ENCODE measurements around the gene KCNC3.

The KCNC3 gene

DNA sequence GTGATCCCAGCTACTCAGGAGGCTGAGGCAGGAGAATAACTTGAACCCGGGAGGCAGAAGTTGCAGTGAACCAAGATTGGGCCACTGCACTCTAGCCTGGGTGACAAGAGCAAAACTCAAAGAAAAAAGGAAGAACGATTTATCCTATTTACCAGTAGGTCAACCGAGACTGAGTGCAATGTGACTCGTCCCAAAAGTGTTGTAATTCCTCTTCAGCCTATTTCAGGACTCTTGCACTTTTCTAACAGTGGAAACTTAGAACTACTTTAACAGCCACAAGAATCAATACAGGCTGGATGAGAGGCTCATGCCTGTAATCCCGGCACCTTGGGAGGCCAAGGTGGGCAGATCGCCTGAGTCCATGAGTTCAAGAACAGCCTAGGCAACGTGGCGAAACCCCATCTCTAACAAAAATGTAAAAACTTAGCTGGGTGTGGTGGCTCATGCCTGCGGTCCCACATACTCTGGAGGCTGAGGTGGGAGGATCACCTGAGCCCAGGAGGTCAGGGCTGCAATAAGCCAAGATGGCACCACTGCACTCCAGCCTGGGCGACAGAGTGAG is 42.8 kb upstream of the KCNC3 start:
- no peaks in the 10 kb centered on the region for H3F3A ChIP-seq (ENCODE audit: insufficient read depth, low read length)
- no peaks in the 10 kb centered on the region for H3K9me2 ChIP-seq (ENCODE audit: low read depth, low read length)
- H3K36me3 ChIP-seq (ENCODE audit: insufficient read depth, low read length) = no peaks in the 10 kb centered on the region
- peaks cover 24% of the 10 kb centered on the region for H3K4me1 ChIP-seq (ENCODE audit: insufficient read depth, low read length, severe bottlenecking)
- H3K79me2 ChIP-seq (ENCODE audit: insufficient read depth, low read length) = no peaks in the 10 kb centered on the region
- H3K9me3 ChIP-seq (ENCODE audit: low read length) = no peaks in the 10 kb centered on the region
- H3K27ac ChIP-seq (ENCODE audit: low read depth, low read length, poor library complexity, severe bottlenecking) = no peak overlapping the region
- H2AFZ ChIP-seq (ENCODE audit: low read length) = no peak overlapping the region
- H4K20me1 ChIP-seq (ENCODE audit: insufficient read depth, low read length) = no peaks in the 10 kb centered on the region
- TF ChIP-seq, protein P1, sequence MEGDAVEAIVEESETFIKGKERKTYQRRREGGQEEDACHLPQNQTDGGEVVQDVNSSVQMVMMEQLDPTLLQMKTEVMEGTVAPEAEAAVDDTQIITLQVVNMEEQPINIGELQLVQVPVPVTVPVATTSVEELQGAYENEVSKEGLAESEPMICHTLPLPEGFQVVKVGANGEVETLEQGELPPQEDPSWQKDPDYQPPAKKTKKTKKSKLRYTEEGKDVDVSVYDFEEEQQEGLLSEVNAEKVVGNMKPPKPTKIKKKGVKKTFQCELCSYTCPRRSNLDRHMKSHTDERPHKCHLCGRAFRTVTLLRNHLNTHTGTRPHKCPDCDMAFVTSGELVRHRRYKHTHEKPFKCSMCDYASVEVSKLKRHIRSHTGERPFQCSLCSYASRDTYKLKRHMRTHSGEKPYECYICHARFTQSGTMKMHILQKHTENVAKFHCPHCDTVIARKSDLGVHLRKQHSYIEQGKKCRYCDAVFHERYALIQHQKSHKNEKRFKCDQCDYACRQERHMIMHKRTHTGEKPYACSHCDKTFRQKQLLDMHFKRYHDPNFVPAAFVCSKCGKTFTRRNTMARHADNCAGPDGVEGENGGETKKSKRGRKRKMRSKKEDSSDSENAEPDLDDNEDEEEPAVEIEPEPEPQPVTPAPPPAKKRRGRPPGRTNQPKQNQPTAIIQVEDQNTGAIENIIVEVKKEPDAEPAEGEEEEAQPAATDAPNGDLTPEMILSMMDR (IDR thresholded peaks at IDR 0.05; ENCODE audit: low read length) = no peak
- no peak for TF ChIP-seq EZH2 (IDR thresholded peaks at IDR 0.05; ENCODE audit: borderline replicate concordance, low read length)
- no peak overlapping the region for H3K4me2 ChIP-seq (ENCODE audit: low read length)
- no peaks in the 10 kb centered on the region for H3K27me3 ChIP-seq (ENCODE audit: insufficient read depth, low read length)
- H3K9ac ChIP-seq (ENCODE audit: low read length) = no peak overlapping the region
- H3K4me3 ChIP-seq (ENCODE audit: low read depth, low read length, poor library complexity, severe bottlenecking) = no peak overlapping the region

GRCh38 chr19:50368649-50369570 is 39.7 kb upstream of the KCNC3 start:
- H3K9me2 ChIP-seq (ENCODE audit: low read depth, low read length) = no peaks in the 10 kb centered on the region
- peak overlapping the region; percentile 91 for H3K9ac ChIP-seq (ENCODE audit: low read length)
- H3K79me2 ChIP-seq (ENCODE audit: insufficient read depth, low read length) = no peaks in the 10 kb centered on the region
- H3K36me3 ChIP-seq (ENCODE audit: insufficient read depth, low read length) = no peaks in the 10 kb centered on the region
- H3K4me2 ChIP-seq (ENCODE audit: low read length) = peak overlapping the region; percentile 99
- peaks cover 28% of the 10 kb centered on the region for H3K4me1 ChIP-seq (ENCODE audit: insufficient read depth, low read length, severe bottlenecking)
- H2AFZ ChIP-seq (ENCODE audit: low read length) = peak overlapping the region; percentile 88; the same call in 1 of the 2 replicates
- no peaks in the 10 kb centered on the region for H3F3A ChIP-seq (ENCODE audit: insufficient read depth, low read length)
- peak overlapping the region; percentile 51 for H3K27ac ChIP-seq (ENCODE audit: low read depth, low read length, poor library complexity, severe bottlenecking)
- no peak for TF ChIP-seq EZH2 (IDR thresholded peaks at IDR 0.05; ENCODE audit: borderline replicate concordance, low read length)
- TF ChIP-seq, protein P1 (IDR thresholded peaks at IDR 0.05; ENCODE audit: low read length) = peak; percentile 87
- no peaks in the 10 kb centered on the region for H4K20me1 ChIP-seq (ENCODE audit: insufficient read depth, low read length)
- H3K27me3 ChIP-seq (ENCODE audit: insufficient read depth, low read length) = no peaks in the 10 kb centered on the region
- H3K9me3 ChIP-seq (ENCODE audit: low read length) = no peaks in the 10 kb centered on the region
- H3K4me3 ChIP-seq (ENCODE audit: low read depth, low read length, poor library complexity, severe bottlenecking) = peak overlapping the region; percentile 73

DNA sequence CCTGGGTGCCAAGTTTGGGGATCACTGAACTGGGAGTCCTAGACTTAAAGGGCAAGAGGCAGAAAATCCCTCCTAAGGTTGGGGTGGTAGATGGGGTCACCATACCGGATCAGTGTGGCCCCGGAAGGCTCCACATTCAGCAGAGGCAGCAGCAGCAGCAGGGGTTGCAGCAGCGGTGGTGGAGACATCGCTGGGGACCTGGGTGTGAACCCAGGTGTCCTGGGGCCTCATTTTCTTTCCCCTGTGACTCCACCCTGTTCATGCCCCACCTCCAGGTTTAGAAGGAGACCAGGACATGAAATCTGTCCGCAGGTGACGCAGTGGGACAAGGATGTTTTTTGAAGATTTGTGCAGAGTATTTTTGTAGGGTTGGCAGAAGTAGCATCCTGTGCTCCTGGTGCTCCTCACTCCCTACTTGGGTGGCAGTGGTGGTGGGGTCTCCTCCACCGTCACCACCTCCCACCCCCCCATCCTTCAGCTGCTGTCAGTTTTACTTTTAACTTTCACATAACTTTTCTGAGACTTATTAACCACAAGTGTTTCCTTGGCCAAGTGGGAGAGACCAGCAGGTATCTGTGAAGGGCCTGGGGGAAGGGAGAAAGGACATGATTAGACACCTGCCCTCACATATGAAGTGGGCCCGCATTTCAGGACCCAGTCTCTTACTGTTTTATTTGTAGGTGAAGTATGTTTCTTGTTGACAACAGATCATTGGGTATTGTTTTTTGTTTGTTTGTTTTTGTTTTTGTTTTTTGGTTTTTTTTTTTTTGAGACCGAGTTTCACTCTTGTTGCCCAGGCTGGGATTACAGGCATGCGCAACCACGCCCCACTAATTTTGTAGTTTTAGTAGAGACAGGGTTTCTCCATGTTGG is 36.5 kb upstream of the KCNC3 start, which contains the start of gene NAPSA:
NAPSA (minus strand) TSS at position 206 of the 873 bp plus-strand sequence; CDS start at position 188, 18 bp downstream.
- H3K4me3 ChIP-seq (ENCODE audit: low read depth, low read length, poor library complexity, severe bottlenecking) = no peak within 1 kb of the TSS

More for the DNA sequence above, 36.5 kb upstream of the KCNC3 start, which contains the start of gene NAPSA:
- TF ChIP-seq EZH2 (IDR thresholded peaks at IDR 0.05; ENCODE audit: borderline replicate concordance, low read length) = no peak
- TF ChIP-seq, protein P1 (IDR thresholded peaks at IDR 0.05; ENCODE audit: low read length) = no peak
- H3F3A ChIP-seq (ENCODE audit: insufficient read depth, low read length) = no peaks in the 10 kb centered on the region
- H3K4me2 ChIP-seq (ENCODE audit: low read length) = no peak within 1 kb of the TSS
- no peaks in the 10 kb centered on the region for H3K79me2 ChIP-seq (ENCODE audit: insufficient read depth, low read length)
- no peaks in the 10 kb centered on the region for H3K9me2 ChIP-seq (ENCODE audit: low read depth, low read length)
- H3K4me1 ChIP-seq (ENCODE audit: insufficient read depth, low read length, severe bottlenecking) = peaks cover 28% of the 10 kb centered on the region
- no peaks in the 10 kb centered on the region for H3K36me3 ChIP-seq (ENCODE audit: insufficient read depth, low read length)
- no peaks in the 10 kb centered on the region for H3K9me3 ChIP-seq (ENCODE audit: low read length)
- H3K27ac ChIP-seq (ENCODE audit: low read depth, low read length, poor library complexity, severe bottlenecking) = no peak within 1 kb of the TSS
- no peaks in the 10 kb centered on the region for H3K27me3 ChIP-seq (ENCODE audit: insufficient read depth, low read length)
- no peak within 1 kb of the TSS for H3K9ac ChIP-seq (ENCODE audit: low read length)
- H4K20me1 ChIP-seq (ENCODE audit: insufficient read depth, low read length) = no peaks in the 10 kb centered on the region
- H2AFZ ChIP-seq (ENCODE audit: low read length) = no peak within 1 kb of the TSS
